ENCODE results near the gene PLXNA4.

The PLXNA4 gene

GRCh38 chr7:132092106-132092505 is 484.2 kb downstream of the PLXNA4 start:
- DNase-seq (ENCODE audit: low read depth, low spot score): no peak

DNA sequence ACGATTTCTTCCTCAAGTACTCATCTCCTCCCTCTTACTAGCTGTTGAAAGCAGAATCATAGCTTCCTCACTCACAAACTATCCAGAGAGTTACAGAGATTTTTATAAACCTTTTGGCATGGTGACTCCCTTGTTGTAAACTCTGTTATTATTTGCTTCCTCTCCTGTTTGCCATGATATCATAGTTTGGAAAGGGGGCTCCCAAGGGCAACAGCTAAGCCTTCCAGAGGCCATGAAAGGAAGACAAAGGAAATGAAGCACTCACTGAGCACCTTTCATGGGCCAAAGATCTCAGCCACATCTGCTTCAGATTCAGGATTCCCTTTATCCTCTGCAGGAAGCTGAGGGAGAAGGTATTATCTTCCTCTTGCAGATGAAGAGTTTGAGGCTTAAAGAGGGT is 484.6 kb downstream of the PLXNA4 start:
- DNase-seq (ENCODE audit: low read depth, low spot score): no peak

- DNase-seq (ENCODE audit: low read depth, low spot score): no peak
Observed at GRCh38 chr7:132090444-132090843, 485.8 kb downstream of the PLXNA4 start.

DNA sequence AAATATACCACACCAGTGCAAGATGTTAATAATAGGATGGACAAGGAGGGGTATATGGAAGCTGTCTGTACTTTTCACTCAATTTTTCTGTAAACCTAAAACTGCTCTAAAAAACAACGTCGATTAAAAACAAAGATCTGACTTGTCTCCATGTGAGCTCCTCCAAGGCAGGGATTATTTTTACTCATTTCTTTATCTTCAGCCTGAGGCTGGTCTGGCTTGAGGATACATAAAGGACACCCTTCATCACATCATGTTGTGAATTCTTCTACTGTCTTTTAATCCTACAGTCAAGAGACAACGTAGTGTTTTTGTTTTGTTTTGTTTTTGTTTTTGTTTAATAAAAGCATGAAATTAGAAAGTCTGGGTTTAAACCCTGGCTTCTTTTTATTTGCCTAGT is 486.9 kb downstream of the PLXNA4 start:
- no peak for DNase-seq (ENCODE audit: low read depth, low spot score)

- no peak for DNase-seq (ENCODE audit: low read depth, low spot score)
Observed at GRCh38 chr7:132087421-132087820, 488.8 kb downstream of the PLXNA4 start.

- DNase-seq (ENCODE audit: low read depth, low spot score): peak; percentile 34
Observed at GRCh38 chr7:132084776-132085388, 491.4 kb downstream of the PLXNA4 start.

GRCh38 chr7:132083537-132084123 is 492.6 kb downstream of the PLXNA4 start:
- DNase-seq (ENCODE audit: low read depth, low spot score): no peak

DNA sequence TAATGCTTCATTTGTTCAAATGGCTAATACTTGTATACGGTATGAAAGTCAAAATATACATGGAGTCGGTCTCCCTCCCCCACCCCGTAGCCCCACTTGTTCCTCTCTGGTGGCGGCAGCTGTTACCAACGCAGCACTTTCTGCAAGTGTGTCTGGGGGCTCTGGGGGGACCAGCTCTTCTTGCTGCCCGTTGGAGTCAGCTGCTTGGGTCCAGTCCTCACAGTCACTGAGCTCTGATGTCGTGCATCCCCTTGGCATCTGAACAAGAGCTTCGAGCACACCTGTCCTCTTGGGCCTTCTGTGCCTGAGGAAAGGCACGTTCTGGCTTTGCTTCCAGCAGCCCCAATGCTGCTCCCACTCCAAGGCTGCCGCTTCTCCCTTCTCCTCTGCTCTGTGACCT is 493.1 kb downstream of the PLXNA4 start:
- DNase-seq (ENCODE audit: low read depth, low spot score): no peak

GRCh38 chr7:132082394-132082793 is 493.9 kb downstream of the PLXNA4 start:
- DNase-seq (ENCODE audit: low read depth, low spot score): no peak

DNA sequence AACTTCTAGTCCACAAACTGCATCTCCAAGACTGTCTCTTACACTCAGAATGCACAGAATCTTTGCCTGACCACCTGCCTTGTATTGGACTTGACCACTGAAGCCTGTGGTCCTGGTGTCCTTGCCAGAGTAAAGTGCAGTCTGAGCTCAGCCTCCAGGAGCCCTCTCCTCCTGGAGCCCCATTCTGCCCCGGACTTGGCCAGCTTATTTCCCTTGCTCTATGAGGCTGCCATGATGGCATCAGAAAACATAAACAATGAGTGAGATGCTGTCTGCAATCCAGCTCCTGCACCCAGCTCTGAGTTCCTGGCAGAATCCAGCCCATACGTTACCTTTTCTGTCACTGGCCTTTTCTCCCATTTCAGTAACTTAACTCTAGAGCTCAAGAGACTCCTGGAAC is 494.6 kb downstream of the PLXNA4 start:
- DNase-seq (ENCODE audit: low read depth, low spot score): no peak

DNA sequence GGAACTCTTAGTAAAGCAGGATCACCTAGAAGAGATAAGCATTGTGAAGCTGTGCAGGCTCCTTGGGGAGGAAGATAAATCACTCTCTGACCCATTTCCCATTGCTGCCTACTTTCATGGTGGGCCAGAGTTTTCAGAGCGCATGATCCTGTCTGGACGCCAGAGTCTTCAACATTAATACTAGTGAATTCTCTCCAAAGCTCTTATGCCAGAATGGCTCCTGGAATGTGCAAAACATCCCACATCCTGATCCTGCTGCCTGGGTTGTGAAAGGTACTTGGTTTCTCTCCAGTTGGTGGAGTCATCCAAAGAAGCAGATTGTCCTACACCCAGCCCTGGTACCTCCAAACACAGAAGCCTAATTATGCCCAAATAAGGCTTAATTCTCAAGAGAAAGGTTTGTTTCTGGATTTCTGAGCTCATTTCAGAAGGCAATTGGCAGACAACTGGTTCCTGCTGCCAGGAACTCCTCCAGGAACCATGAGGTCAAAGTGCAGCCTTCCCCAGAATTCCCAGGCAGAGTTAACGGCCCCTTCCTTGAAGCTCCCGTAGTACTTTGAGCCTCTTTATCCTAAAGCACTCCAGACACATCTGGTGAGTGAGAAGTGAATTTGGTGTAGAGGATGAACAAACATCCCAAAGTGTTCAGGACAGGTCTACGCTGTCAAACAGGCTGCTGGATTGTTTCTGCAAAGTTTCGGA is 495.2 kb downstream of the PLXNA4 start:
- DNase-seq (ENCODE audit: low read depth, low spot score): peak; percentile 30

GRCh38 chr7:132080467-132080866 is 495.8 kb downstream of the PLXNA4 start:
- no peak for DNase-seq (ENCODE audit: low read depth, low spot score)

GRCh38 chr7:132078891-132079735 is 497.2 kb downstream of the PLXNA4 start:
- no peak for DNase-seq (ENCODE audit: low read depth, low spot score)

DNA sequence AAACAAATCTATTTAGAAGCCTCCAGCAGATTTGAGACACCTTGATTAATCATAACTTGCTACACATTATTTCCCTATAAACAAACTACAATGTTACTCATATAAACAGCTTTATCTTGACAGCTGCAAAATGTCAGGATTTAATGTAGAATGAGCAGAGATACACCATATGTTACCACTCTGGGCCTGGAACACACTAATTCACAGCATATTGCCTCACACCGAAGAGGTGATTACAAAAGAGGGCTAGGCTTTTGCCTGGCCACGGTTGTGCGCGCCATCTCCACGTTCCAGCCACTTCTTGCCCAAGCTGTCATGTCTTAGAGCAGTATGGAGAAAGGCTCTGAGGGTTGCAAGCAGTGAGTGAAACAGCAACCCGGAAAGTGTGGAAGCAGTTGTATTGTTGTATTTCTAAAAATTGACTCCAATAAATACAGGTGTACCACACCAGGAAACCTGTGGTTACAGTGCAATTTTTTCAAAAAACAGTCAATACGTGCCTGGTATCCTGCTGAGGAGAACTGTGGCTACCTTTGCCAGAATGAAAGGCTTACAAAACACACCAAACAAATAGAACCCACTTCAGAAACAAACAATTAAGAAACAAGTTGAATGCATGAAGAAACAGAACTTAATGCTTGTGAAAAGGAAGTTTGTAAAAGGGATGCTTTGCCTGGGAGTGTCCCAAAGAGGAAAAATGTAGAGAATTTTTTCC is 498.1 kb downstream of the PLXNA4 start:
- no peak for DNase-seq (ENCODE audit: low read depth, low spot score)

GRCh38 chr7:132076301-132077035 is 499.8 kb downstream of the PLXNA4 start:
- no peak for DNase-seq (ENCODE audit: low read depth, low spot score)

DNA sequence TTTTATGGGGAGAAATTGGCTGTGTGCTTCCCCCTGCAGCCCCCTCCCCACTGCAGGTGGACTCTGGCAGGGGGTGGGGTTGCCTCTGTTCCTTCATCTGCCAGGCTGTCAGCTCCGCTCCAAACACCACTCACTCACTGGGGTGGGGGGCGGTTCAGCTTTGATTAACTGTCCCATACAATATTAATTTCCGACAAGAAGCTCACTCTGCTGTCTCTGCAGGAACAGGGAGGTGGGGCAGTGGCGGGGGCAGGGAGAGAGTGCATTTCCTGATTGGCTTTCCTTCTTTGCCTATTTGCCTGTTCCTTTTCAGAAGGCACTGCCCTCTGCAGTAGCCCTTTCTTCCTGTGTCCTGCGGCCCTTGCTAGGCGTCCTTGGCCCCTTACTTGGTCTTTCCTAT is 500.8 kb downstream of the PLXNA4 start:
- no peak for DNase-seq (ENCODE audit: low read depth, low spot score)

DNA sequence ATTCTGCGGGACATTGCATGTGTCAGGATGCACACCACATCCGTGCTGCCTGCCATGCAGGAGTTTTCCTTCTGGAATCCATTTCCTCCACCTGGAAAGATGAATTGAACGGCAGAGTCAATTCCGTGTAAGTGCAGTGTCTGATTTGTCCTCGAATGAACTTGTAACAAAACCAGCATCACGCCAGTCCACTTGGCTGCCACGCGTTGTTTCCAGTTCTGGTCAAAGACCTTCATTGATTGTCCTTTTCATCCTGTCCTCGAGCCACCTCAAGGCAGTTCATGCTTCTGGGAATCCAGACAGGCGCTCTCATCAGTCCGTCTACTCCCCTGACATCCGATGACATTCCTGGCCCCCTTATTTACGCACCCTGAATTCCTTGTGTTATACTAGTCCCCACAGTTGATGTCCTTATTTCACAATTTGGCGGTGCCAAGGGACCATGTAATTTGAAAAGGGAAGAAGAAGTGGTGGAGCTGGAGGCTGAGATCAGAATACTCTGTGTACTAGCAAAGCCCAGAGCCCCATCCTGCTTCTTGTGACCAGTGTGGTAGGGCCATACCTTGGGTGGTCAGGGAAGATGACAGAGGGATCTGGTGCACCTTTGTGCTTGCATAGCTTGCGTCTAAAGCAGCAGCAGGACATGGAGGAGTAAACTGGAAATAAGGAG is 502.2 kb downstream of the PLXNA4 start:
- no peak for DNase-seq (ENCODE audit: low read depth, low spot score)
